ENCODE data around the gene RNF212B. TPM values are rescaled to one million over a fixed set of nuclear protein-coding genes. Genes with fewer than 3 reads are reported as not detected.

The RNF212B gene
- total RNA-seq, 6 experiments from 2014 or later: 0.49 TPM; not detected in 5

DNA sequence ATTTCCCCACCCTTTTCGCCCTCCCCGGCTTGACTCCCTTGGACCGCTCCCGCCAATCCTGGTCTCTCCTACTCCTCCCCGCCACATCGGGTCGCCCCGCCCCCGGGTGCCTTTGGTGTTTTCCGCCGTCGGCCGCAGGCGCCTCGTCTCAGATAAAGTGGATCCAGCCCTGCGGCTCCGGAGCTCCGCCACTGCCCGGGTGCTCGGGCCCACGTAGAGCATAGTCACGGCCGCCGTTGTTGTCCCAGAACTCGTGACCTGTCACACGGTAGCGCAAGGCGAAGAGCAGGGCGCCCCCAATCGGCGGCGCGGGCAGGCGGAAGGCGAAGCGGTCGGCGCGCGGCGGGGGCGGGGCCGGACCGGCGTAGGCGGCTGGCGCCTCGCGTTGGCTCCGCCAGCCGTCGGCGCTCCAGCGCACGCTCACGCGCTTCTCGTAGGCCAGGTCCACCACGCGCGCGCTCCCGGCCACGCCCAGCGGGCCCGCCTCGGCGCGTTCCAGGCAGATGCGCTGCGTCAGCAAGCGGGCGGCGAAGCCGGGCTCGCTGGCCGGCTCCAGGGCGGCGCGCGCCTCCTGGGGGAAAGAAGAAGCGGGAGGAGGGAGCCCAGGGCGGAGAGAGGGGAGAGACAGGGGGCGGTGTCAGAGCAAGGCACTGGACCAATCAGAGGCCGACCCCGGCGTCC lies 63.7 kb downstream of the RNF212B start:
- H3K27me3 ChIP-seq: no peaks in the 10 kb centered on the region
- ATAC-seq (peak; percentile 74 to 88 (median 82)), DNase-seq (peak; percentile 99)
- peaks cover 0 to 14% (median 5%) of the 10 kb centered on the region in 4 donors for H3K4me1 ChIP-seq
- peak overlapping the region; percentile 94 to 99 (median 98) for H3K27ac ChIP-seq
- peaks cover 0 to 10% (median 0%) of the 10 kb centered on the region in 4 donors for H3K36me3 ChIP-seq
- intact Hi-C loops (cut with DNase I): no loop called here
- WGBS (ENCODE audit: insufficient coverage, low coverage, low lambda C conversion rate, missing lambda C conversion rate): under 1% methylated on average over 26 of the region's 87 CpGs
- H3K9me3 ChIP-seq: no peaks in the 10 kb centered on the region
- TF ChIP-seq POLR2A (IDR thresholded peaks at IDR 0.05): peak; percentile 33
- TF ChIP-seq CTCF (IDR thresholded peaks at IDR 0.05): peak; percentile 77 to 94 (median 82)
- H3K4me3 ChIP-seq: peak overlapping the region; percentile 67 to 81 (median 79)

- Histone ChIP-seq H3K27me3 (no peaks in the 10 kb centered on the region), H3K9me3 (no peaks in the 10 kb centered on the region), H3K4me3 (peak overlapping the region; percentile 67 to 81 (median 79)), H3K4me1 (peaks cover 0 to 14% (median 5%) of the 10 kb centered on the region in 4 donors), H3K27ac (peak overlapping the region; percentile 90 to 99 (median 98)), H3K36me3 (peaks cover 0 to 10% (median 0%) of the 10 kb centered on the region in 4 donors)
- 0% methylated on average over 1 of the region's 25 CpGs for WGBS (ENCODE audit: insufficient coverage, low coverage, low lambda C conversion rate, missing lambda C conversion rate)
- ATAC-seq (peak; percentile 7 to 30 (median 28)), DNase-seq (no peak)
- TF ChIP-seq POLR2A (IDR thresholded peaks at IDR 0.05): peak; percentile 77
- TF ChIP-seq CTCF (IDR thresholded peaks at IDR 0.05): no peak
- intact Hi-C loops (cut with DNase I): no loop called here
These were observed 64.2 kb downstream of the RNF212B start for GRCh38 chr14:23301969-23302289.

- TF ChIP-seq POLR2A (IDR thresholded peaks at IDR 0.05) (no peak), CTCF (IDR thresholded peaks at IDR 0.05) (no peak)
- peak; percentile 21 to 60 (median 56) for ATAC-seq
- H3K4me1 ChIP-seq: peaks cover 0 to 20% (median 7%) of the 10 kb centered on the region in 4 donors
- peaks cover 0 to 6% (median 0%) of the 10 kb centered on the region in 4 donors for H3K36me3 ChIP-seq
- H3K9me3 ChIP-seq: no peaks in the 10 kb centered on the region
- DNase-seq: peak; percentile 79 to 86 (median 82)
- WGBS (ENCODE audit: insufficient coverage, low coverage, low lambda C conversion rate, missing lambda C conversion rate): 3% methylated on average over 23 of the region's 81 CpGs
- peak within 1 kb of the TSS; percentile 67 to 81 (median 79) for H3K4me3 ChIP-seq
- H3K27ac ChIP-seq: peak within 1 kb of the TSS; percentile 90 to 99 (median 98)
- intact Hi-C loops (cut with DNase I): no loop called here
- no peaks in the 10 kb centered on the region for H3K27me3 ChIP-seq
These were observed 64.8 kb downstream of the RNF212B start, which contains the start of gene PPP1R3E for GRCh38 chr14:23302290-23303225. Gene PPP1R3E, minus strand, starts transcription at chr14:23302859. Its CDS starts 283 bp downstream, at chr14:23302576.

DNA sequence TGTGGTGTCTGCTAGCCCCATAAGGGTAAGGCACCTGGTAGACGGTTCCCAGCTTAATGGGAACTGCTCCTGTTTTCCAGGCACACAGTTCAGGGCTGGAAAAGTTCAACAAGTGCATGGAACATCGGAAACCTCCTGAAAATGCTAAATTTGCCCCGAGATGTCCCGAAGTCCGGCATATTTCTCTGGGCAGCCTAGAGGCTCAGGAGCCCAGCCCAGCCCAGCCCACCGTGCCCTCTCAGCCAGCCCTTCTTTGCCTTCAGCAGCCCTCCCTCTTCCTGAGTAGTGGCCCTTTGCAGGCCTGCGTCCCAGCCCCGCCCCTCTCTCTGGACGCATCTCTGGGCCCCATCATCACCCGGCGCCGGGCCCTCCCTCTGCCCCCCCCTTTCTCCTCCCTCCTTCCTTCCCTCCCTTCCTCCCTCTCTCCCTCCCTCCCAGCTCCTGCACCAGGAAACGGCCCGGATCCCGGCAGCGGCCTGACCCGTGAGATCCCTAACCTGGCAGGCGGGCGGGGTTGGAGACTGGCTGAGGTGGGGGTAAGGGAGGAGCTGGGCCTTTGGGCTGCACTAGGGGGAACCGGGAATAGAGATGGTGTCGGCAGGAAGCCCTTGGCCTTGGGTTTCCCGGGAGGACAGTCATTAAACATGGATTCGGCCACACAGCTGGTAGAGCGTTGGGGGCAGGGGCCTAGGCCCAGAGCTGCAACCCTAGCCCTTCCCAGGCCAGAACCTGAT lies 68.8 kb downstream of the RNF212B start, which contains the start of gene BCL2L2:
Gene BCL2L2 (plus strand): TSS at position 422 of the 734 bp plus-strand sequence. CDS start 935 bp downstream, outside the sequence.
- peak within 1 kb of the TSS; percentile 69 to 89 (median 88) for H3K27ac ChIP-seq
- intact Hi-C loops (cut with DNase I): no loop called here
- peak; percentile 92 to 94 (median 94) for DNase-seq
- no peaks in the 10 kb centered on the region for H3K27me3 ChIP-seq
- H3K4me3 ChIP-seq: peak within 1 kb of the TSS; percentile 82 to 87 (median 87)
- 16% methylated on average over 16 of the region's 24 CpGs for WGBS (ENCODE audit: insufficient coverage, low coverage, low lambda C conversion rate, missing lambda C conversion rate)
- no peaks in the 10 kb centered on the region for H3K9me3 ChIP-seq
- peaks cover 0 to 12% (median 3%) of the 10 kb centered on the region in 4 donors for H3K36me3 ChIP-seq
- peak; percentile 75 to 82 (median 80) for ATAC-seq
- peaks cover 0 to 20% (median 10%) of the 10 kb centered on the region in 4 donors for H3K4me1 ChIP-seq
- TF ChIP-seq POLR2A (IDR thresholded peaks at IDR 0.05) (peak; percentile 91), CTCF (IDR thresholded peaks at IDR 0.05) (no peak)
